ENCODE measurements around the gene STRN3. TPM values are rescaled to one million over a fixed set of nuclear protein-coding genes. Genes with fewer than 3 reads are reported as not detected.

Gene STRN3
- total and polyA plus RNA-seq, 9 donors, result 11.5 to 43.0 (median 32.4) TPM

DNA sequence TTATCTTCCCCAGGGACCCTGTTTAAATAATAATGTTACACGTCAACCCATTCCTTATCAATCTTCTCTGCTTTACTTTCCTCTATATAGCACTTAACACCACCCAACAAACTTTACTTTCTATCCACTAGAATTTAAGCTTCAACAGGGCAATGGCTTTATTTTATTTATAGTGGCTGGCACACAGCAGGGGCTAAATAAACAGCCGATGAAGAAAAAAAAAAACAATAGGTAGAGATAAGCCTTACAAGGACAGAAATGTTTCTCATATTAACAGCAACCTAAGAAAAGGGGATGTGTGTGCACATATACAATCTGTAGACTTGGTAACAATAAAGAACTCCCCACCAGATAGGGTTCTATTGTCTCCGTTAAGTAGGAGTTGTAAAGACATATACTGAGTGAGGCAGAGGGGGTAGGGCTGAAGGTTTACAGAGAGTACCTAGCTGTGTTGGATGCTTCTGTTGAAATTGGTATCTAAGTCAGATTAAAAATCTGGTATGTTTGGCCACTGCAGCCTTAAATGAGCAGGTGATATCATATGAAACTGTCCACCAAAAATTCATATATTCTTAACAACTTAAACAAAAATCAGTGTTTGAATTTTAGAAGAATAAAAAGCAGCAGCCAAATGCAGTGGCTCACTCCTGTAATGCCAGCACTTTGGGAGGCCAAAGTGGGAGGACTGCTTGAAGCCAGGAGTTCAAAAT lies 25.4 kb downstream of the STRN3 start:
- H3K9me3 ChIP-seq, result no peaks in the 10 kb centered on the region
- 54 to 59% (median 55%) methylated on average over 3 of the region's 3 CpGs for WGBS, 3 donors
- no peaks in the 10 kb centered on the region for H3K36me3 ChIP-seq
- intact Hi-C loops (cut with DNase I), result no loop called here
- H3K27ac ChIP-seq, result no peak overlapping the region
- peaks cover 4% of the 10 kb centered on the region for H3K4me1 ChIP-seq (ENCODE audit: insufficient read depth)
- DNase-seq, result no peak
- no peaks in the 10 kb centered on the region for H3K27me3 ChIP-seq
- no peak overlapping the region for H3K4me3 ChIP-seq
- TF ChIP-seq CTCF (IDR thresholded peaks at IDR 0.05), result no peak
- TF ChIP-seq EP300 (IDR thresholded peaks at IDR 0.05), result no peak
- no peak for TF ChIP-seq POLR2A (IDR thresholded peaks at IDR 0.05)

DNA sequence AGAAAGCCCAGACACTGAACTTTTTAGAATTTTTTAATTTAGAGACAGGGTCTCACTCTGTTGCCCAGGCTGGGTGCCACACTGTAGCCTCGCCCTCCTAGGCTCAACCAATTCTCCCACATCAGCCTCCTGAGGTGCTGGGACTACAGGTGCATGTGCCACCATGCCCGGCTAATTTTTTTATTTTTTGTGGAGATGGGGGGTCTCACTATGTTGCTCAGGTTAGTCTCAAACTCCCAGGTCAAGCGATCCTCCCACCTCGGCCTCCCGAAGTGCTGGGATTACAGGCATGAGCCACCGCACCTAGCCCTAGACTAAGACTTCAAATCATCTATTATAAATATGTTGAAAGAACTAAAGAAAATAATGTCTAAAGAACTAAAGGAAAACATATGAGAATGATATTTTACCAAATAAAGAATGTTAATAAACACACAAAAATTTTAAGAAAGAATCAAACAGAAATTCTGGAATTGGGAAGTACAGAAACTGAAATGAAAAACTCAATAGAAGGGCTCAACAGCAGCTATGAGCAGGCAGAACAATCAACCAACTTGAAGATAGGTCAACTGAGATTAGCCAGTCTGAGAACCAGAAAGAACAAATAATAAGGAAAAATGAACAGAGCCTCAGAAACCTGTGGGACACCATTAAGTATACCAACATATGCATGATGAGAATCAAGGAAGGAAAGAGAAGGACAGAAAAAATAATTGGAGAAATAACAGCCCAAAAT lies 27.0 kb downstream of the STRN3 start:
- H3K27ac ChIP-seq, result no peak overlapping the region
- intact Hi-C loops (cut with DNase I), result no loop called here
- no peaks in the 10 kb centered on the region for H3K9me3 ChIP-seq
- no peak overlapping the region for H3K4me3 ChIP-seq
- 92 to 99% (median 98%) methylated on average over 6 of the region's 6 CpGs for WGBS, 3 donors
- TF ChIP-seq POLR2A (IDR thresholded peaks at IDR 0.05) (no peak), CTCF (IDR thresholded peaks at IDR 0.05) (no peak)
- H3K27me3 ChIP-seq, result no peaks in the 10 kb centered on the region
- DNase-seq, result no peak
- H3K36me3 ChIP-seq, result no peaks in the 10 kb centered on the region
- H3K4me1 ChIP-seq (ENCODE audit: insufficient read depth), result peaks cover 5% of the 10 kb centered on the region

- Histone ChIP-seq H3K27me3 (no peaks in the 10 kb centered on the region), H3K9me3 (no peaks in the 10 kb centered on the region), H3K36me3 (no peaks in the 10 kb centered on the region), H3K27ac (no peak overlapping the region), H3K4me3 (no peak overlapping the region), H3K4me1 (ENCODE audit: insufficient read depth) (peaks cover 5% of the 10 kb centered on the region)
- intact Hi-C loops (cut with DNase I), result no loop called here
- DNase-seq, result no peak
- TF ChIP-seq POLR2A (IDR thresholded peaks at IDR 0.05) (no peak), EP300 (IDR thresholded peaks at IDR 0.05) (no peak), CTCF (IDR thresholded peaks at IDR 0.05) (no peak)
- WGBS, 3 donors, result 90 to 100% (median 90%) methylated on average over 1 of the region's 1 CpG
Observed at GRCh38 chr14:30998100-30998706, 28.0 kb downstream of the STRN3 start.

DNA sequence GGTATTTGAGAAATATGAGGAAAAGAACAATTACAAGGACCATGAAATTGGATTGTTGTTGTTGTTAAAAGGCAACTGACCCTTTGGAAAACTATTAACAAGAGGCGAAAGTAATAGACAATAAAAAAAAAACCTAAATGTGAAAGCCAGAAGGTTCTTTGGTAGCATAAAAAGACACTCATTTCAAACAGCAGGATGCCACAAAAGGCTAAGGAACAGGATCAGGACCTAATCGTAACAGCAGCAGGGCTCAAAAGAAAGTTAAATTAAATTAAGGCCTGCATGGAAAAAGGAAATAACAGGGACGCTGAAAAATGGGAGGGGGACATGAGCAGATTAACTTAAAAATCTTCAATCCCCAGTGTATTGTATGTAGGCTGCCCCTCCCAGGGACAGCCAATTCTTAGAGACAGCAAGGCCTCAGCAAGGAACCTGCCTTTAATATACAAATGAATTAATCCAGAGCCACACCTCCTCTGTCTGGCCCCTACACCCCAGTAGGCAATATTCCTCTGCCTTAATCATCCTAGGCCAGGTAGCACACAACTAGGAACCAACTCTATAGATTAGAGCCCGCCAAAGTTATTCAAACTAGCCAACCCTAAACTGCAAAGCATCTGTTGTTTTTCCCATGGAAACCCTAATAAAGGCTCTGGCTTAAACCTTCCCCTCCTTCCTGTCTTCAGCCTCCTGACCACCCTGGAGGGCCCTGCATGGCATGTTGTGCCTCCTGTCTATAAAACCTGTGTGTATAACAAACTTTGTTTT lies 29.1 kb downstream of the STRN3 start:
- Histone ChIP-seq H3K4me3 (no peak overlapping the region), H3K27ac (no peak overlapping the region), H3K36me3 (no peaks in the 10 kb centered on the region), H3K4me1 (ENCODE audit: insufficient read depth) (peaks cover 5% of the 10 kb centered on the region), H3K9me3 (no peaks in the 10 kb centered on the region), H3K27me3 (no peaks in the 10 kb centered on the region)
- DNase-seq, result no peak
- TF ChIP-seq CTCF (IDR thresholded peaks at IDR 0.05) (no peak), POLR2A (IDR thresholded peaks at IDR 0.05) (no peak), EP300 (IDR thresholded peaks at IDR 0.05) (no peak)
- 86 to 91% (median 91%) methylated on average over 4 of the region's 4 CpGs for WGBS, 3 donors
- intact Hi-C loops (cut with DNase I), result no loop called here
